Glomerular visceral epithelial cell (primary cell): ENCODE data around the gene DHX9.
A peak's percentile ranks its signal among the peaks of the same experiment; 100 is the strongest.
"Not testable (repeated sequence)": the region's sequence is repeated elsewhere in the genome, so short reads cannot be mapped to it uniquely, and the experiment has no call there.

Experiments
- DNase-seq: peaks from one replicate; pipeline ENCODE4 v3.0.0-alpha.2; 2016; ENCODE audit errors: extremely low spot score

The DHX9 gene

DNA sequence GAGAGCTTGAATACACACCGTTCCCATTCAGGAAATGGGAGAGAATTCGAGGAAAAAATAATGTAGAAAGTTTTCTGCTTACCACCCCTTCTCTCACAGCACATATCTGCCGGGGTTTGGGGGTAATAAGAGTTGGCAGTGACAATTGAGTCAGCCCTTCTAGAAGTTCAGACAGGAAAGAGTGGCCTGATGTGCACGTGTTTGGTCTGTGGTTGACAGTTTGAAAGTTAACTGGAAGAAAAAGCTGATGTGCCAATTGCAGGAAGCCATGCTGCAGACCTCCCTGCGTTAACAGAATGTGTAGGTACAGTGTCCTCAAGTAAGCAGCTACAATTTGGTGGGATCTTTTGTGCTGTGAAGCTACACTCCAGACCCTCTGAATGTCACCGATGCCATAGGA is 50.9 kb downstream of the DHX9 start:
- no peak for DNase-seq

DNA sequence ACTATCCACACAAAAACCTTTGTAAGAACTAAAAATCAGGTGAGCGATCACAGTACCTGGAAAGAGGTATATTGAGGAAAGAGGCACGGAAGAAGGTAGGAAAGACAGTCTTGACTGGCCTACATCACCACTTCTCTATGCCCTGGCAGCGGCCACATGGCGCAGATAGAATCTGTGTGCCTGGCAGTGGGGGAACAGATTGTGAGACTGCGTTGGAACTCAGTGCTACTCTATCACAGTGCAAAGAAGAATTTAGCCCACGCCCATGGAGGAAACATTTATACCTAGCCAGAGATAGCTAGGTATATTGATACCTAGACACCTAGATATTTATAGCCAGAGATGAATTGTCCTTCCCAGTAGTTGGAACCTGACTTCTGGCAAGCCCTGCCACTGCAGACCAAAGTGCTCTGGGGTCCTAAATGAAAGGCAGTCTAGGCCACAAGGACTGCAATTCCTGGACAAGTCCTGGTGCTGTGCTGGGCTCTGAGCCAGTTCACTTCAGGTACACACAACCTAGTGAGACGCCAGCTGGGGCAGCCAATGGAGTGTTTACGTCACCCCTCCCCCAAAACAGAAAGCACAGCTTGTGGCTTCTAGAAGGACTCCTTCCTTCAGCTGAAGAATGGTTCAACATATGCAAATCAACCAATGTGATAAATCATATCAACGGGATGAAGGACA is 51.9 kb downstream of the DHX9 start:
- DNase-seq: no peak

GRCh38 chr1:182897696-182898095 is 58.5 kb downstream of the DHX9 start:
- no peak for DNase-seq

DNA sequence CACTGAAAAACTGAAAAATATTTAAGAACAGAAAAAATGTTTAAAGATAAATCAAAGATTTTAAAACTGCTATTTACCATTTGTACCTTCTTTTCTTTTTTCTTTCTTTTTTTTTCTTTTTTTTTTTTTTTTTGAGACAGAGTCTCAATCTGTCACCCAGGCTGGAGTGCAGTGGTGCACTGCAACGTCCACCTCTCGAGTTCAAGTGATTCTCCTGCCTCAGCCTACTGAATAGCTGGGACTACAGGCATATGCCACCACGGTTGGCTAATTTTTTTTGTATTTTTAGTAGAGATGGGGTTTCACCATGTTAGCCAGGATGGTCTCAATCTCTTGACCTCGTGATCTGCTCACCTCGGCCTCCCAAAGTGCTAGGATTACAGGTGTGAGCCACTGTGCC is 62.8 kb downstream of the DHX9 start:
- DNase-seq: not testable (repeated sequence)

DNA sequence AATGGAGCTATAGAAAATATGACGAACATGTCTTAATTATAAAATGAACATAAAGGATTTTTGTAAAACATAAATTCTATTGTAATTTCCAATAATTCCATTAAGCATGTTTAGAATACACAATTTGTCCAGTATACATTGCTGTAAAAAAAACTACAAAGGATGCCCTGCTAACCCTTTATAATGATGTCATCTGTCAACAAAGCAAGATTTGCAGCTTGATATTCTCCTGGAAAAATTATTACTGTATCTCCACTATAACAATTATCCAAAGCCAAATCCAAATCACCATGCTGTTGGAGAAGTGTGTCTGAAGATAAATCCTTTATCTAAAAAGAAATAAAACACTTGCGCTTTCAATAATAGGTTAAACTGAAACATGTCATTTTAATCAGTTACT is 66.2 kb downstream of the DHX9 start:
- DNase-seq: no peak

- no peak for DNase-seq
Measured at GRCh38 chr1:182909578-182909977, 70.4 kb downstream of the DHX9 start.

GRCh38 chr1:182910143-182910542 is 71.0 kb downstream of the DHX9 start:
- DNase-seq: no peak

DNA sequence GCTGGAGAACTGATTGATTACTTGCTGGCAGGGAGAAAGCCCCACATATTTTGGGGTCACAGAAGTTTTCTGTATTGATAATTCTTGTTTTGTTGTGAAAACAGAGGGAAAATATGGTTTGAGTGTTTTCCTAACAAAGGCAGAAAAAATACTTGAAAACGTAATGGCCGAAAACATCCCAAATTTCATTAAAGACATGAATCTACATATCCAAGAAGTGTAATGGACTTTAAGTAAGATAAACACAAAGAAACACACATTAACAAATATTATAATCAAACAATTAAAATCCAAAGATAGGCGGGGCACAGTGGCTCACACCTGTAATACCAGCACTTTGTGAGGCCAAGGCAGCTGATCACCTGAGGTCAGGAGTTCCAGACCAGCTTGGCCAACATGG is 74.3 kb downstream of the DHX9 start:
- DNase-seq: no peak

DNA sequence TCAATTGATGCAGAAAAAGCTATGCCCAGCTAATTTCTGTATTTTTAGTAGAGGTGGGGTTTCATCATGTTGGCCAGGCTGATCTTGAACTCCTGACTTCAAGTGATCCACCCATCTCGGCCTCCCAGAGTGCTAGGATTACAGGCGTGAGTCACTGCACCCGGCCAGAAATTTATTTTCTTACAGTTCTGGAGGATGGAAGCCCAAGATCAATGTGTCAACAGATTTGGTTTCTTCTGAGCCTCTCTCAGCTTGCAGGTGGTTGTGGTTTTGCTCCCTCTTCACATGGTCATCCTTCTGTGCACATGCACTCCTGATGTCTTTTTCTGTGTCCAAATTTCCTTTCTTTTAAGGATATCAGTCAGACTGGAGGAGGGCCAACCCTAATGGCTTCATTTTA is 78.2 kb downstream of the DHX9 start:
- DNase-seq: peak; percentile 41

- DNase-seq: no peak
Measured at GRCh38 chr1:182925661-182926060, 86.5 kb downstream of the DHX9 start.

GRCh38 chr1:182927693-182928433 is 88.7 kb downstream of the DHX9 start:
- DNase-seq: no peak

DNA sequence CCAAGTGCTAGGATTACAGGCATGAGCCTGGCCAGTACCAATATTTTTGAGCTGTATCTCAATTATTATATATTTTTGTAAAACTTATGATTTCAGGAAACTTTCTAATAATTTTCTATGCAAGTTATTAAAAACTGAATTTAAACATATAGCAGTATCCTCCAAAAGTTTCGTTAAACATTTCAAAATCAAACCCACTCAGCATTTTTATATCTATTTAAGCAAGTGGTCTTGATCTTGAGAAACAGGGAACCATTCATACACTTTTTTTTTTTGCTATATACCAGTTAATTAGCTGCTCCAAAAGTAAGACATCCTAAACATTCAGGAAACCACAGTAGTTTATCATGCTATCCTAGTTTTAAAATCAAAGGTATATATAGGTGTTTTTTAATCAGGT is 91.8 kb downstream of the DHX9 start:
- DNase-seq: no peak

GRCh38 chr1:182935716-182936115 is 96.6 kb downstream of the DHX9 start:
- DNase-seq: no peak
